Activated T-helper 9 cell treated with anti-CD3 and anti-CD28 coated beads, Interleukin-2, amount 50 U/mL, for 16 hours (primary cell): ENCODE results near the gene ATP6V0D1.

Source experiments
- DNase-seq: peaks from one replicate; pipeline ENCODE4 v3.0.0-alpha.2; 2020; ENCODE audit warnings: low read depth

Gene ATP6V0D1

DNA sequence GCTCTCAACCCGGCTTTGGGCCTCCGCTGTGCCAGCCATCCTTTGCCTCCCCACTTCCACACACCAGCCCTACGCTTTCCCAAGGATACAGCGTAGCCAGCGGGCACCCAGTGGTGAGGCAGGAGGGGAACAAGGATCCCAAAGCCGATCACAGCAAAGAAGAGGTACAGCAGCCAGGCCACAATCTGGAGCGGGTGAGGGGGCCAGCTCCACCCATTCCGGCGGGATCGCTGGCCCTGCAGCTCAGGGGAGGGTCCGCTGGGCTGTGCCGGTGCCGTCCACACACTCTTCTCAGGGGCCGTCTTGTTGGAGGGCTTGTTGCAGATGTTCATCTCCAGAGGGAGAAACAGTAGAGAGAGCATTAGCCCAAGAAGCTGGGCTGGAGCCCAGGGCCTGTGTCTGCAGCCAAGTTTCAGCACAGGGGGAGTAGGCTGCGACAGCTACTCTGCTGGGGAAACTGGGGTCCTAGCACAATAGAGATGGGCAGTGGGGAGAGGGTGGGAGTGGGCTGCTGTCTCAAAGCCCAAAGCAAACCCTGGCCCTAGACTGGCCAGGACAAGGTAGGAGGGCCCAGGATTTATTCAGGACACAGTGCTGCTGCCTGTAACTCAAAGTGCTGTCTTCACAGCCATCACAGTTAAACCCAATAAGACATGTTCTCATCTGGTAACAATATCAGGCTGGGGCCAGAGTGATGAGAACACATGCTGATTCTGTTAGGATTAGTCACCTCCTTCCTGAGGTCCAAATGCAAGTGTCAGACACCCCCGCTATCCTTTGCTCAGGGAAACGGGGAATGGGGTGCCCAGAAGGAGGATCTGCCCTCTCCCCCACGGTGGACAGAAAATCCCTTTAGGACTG is 74.6 kb downstream of the ATP6V0D1 start:
- no peak for DNase-seq

DNA sequence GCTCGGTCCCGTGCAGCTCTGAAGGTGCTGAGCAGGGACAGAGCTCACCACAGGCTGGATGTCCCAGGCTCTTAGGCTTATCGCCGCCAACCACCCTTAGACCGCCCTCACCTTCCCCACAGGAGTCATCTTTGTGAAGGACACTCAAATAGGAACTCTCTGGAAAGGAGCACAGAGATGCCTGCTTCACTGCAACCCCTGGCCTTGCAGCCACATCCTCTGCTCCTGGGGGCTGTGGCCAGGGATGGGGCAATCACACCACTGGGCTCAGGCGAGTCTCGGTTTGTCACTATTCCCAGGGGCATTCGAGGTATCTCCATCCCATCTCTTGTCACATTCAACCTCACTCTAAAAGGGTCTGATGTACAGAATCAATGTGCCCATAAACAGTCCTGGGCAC is 75.6 kb downstream of the ATP6V0D1 start:
- no peak for DNase-seq

DNA sequence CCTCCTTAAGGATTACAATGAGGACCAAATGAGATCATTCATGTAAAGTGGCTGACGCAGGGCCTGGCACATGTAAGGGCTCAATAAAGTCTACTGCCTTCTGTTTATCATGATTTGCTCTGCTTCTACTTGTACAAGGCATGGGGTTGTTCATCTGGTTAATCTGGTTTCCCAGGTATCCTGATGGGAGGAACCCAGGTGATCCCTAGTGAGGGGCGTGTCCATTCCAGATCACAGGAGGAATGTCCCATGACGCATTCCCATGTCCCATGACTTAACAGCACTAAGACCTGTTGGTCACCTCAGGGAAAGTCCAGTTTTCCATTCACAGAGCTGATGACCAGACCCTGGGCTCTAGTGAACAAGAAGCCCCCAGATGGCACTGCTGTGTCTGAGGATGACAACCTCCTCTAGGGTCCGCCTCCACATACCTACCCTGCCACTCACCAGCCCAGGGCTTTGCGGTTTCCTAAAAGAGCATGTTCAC is 76.2 kb downstream of the ATP6V0D1 start:
- DNase-seq, result no peak

DNA sequence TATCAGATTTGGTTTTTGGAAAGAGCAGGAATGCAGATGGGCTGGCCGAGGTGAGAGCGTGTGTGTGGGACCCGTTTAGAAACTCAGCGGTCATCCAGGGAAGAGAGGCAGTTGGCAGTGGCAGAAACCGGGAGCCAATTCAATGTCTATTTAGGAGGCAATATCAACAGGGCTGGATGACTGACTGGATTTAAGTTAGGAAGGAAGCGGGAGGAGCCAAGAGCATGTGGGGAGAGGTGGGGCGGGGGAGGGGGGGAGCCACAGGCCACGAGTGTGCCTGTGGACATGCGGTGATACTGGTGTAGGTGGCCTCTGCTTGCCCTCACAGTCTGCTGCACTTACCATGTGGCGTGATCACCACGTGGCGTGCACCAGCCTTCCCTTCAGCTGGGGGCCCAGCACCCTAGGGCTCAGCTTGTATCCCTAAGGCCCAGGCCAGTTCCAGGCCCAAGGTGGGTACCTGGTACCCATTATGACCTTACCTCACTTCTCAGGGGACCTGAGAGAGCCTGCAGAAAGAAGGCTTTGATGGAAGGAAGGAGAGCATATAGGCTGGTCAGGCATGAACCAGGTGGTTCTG is 76.9 kb downstream of the ATP6V0D1 start:
- DNase-seq, result no peak

DNA sequence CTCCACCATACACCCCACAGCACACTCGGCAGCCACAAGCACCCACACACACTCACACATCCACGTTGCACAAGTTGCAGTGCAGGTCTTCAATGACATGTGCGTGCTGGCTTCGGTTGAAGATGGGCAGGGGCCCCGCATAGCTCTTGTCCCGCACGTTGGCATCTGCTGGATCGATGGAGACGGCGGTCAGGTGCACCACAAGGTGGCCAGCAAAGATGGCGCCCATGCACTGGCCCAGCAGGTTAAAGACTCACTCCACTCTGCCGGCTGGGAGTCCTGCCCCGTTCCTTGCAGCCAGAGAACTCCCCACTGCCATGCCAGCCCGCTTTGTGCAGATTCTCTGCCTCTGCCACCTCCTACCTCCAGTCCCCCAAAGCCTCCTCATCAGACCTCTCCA is 80.1 kb downstream of the ATP6V0D1 start:
- DNase-seq, result no peak

DNA sequence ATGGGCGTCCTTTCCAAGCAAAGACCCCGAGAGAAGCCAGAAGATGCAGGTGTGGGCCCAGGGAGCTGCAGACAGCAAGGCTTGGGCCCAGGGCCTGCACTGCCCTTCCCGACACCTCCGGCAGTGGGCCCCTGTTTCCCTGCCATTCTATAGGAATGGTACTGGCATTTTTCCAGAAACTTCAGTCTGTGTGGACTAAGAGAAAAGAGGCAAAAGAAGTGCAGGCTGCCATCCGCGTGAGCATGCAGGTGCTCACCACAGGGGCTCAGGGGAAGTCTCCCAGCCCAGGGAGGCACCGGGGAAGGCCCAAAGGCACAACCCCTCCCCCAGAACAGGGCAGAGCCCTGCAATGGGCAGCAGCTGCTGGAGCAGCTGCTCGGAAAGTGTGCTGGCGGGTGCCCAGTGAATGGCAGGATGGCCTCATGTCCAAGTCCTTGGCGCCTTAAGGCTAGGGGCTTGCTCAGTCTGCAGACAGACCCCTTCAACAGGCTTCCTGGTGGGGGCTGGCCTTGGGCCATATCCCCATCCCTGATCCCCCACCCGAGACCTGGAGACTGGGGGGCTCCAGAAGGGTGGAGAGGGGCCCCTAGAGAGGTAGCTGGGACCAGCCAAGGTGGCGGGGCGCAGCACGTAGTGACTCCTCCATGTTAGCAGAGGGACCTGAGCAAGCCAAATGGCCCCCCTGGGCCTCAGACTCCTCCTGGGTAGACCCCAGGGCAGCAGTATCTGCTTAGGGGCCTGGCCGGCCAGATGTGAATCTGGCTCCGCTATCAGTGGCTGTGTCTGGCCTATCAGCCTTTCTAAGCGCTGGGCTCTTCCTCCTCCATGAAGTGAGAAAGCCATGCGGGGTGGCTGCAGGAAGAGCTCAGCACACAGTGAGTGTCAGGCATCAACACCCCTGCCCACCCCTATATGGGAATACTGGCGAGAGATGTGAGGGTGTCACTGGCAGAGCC is 80.9 kb downstream of the ATP6V0D1 start:
- no peak for DNase-seq

DNA sequence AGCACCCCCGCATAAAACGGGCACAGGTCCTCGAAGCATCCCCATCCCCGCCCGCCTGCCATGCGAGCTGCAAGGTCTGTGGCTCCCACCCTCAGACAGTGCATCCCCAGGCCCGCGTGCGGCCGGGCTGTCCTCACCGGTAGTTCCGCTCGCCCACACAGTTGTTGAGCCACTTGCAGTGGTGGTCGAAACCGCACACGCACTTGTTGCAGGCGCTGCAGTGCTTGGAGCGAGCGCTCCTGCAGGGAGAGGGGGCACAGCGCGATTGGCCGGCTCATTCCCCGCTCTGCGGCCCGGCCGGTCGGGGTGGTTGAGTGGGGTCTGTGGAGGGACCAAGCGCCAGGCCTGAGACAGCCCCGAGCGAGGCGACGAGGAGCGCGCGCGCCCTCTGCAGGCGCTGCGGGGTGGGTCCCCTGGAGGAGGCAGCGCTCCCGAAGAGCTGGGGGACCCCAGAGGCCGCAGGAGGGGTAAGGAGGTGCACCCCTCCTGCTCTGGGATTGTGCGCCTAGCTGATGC is 81.7 kb downstream of the ATP6V0D1 start:
- DNase-seq, result peak; percentile 23

DNA sequence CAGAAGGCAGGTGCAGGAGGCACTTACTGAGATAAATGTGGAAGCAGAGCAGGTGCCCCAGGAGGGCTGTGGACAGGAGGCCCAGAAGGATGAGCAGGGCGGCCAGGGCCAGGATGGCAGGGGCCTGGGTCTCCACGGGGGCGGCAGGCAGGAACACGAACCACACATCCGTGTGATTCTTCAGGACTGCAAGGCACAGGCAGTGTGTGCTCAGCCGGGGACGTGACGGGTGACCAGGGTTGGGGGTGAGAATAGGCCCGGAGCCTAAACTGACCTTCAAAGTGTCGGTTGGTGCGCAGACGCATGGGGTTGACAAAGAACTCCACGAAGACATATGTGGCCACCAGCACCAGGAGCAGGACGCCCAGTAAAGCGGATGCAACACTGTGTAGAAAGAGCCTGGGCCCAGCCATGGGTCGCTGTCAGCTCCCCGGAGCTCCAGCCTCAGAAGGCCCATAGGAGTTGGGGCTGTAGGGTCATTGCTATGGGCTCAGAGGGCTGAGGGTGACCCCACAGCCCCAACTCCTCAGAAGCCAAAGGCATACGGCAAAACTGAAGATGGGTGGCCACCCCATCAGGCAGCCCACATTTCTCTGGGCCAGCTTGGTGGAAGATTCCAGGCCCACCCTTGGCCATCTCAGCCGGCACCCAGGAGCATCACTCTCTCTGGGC is 82.3 kb downstream of the ATP6V0D1 start:
- DNase-seq, result no peak

DNA sequence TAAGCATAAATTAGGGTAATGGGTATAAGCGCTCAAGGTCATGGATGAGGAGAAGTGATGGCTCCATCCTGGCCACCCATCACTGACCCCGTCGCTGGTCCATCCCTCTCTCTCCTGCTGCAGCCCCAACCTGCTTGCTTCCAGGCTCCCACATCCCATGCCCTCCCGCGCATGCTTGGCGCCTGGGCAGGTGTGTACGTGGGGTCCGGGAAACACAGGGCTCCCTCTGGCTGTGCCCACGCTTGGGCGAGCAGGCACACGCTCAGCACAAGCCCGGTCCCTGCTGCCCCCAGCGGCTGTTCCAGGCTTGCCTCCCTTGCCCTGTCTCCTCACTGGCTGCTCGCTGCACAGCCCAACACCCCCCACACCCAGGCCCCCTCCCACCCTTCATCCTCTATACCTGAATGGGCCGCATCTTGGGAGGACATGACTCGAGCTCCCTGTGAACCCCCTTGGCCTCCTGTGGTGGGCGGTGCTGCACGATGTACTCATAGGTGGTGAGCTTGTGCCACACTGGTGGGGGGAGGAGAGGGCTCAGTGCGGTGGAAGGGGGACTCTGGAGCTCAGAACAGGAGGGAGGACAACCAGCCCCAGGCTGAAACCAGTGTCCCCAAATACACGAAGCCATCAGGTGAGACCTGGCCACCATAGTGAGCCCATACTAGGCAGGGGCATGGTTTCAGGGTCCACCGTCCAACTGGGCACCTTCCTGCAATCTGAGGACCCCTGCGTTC is 83.0 kb downstream of the ATP6V0D1 start:
- no peak for DNase-seq

DNA sequence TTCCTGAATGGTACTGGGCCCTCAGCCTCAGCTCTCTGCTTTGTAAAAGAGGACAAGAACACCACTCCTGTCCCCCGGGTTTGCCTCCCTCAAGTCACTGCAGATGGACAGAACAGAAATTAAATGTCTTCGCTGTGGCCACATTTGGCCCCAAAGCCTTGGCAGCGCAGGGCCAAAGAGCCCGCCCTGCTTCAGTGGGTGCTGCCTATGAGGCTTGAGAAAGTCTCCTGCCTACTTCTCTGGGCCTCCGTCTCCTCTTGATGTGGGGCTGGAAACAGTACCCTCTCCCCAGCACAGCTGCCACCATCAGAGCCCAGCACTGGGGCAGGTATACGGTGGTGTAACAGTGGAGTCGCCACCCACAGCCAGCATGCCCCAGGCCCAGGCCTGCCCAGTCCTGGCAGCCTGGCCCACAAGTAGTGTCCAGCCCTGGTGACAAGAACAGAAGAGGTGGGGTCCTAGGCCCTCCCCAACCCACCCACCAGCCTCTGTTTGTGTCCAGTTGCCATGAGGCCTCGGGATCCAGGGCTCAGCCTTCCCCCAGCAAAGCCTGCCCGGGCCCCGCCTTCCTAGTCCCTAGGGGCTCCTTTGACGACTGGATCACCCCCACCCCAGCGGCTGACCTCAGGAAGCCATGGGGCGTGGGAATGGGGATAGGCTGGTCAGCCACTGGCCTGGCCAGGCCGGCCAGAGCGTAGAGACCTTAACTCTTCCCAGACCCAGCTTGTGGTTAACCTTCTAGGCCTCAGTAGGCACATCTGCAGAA is 83.7 kb downstream of the ATP6V0D1 start:
- no peak for DNase-seq

DNA sequence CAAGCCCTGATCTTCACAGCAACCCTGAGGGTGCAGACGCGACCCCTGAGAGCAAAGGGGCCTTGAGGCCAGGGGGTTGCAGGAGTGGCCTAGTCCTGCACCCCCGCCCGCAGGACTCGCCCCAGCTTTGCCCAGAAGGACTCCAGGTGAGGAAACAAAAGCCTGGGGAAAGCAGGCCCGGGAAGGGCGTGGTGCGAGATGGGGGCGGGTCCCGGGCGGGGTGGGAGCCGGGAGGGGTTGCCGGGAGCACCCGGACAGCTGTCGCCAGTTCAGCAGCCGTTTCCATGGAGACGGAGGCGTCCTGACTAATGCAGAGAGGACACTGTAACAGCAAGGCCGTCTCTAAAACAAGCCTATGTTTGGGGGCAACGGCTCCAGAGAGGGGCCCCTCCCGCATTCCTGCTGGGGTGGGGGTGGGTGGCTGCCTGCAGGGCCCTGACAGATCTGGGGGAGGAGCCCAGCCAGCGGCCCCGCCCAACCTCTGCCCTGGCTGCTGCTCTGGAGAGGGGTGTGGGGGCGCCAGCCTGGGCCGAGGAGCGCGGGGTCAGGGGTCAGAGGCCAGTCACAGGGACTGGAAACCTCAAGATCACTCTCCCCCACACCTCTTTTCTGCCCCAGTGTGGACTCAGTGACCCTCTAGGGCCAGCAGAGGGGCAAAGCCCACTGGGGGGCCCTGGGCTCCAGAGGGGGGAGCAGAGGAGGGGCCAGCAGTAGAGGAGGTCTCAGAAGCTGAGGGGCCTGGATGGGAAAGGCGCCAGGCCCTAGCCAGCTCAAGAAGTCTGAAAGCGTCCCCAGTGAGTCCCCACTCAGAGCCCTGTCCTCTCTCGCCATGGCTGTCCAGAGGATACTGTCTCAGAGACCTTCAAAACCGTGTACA is 84.6 kb downstream of the ATP6V0D1 start:
- DNase-seq, result no peak

DNA sequence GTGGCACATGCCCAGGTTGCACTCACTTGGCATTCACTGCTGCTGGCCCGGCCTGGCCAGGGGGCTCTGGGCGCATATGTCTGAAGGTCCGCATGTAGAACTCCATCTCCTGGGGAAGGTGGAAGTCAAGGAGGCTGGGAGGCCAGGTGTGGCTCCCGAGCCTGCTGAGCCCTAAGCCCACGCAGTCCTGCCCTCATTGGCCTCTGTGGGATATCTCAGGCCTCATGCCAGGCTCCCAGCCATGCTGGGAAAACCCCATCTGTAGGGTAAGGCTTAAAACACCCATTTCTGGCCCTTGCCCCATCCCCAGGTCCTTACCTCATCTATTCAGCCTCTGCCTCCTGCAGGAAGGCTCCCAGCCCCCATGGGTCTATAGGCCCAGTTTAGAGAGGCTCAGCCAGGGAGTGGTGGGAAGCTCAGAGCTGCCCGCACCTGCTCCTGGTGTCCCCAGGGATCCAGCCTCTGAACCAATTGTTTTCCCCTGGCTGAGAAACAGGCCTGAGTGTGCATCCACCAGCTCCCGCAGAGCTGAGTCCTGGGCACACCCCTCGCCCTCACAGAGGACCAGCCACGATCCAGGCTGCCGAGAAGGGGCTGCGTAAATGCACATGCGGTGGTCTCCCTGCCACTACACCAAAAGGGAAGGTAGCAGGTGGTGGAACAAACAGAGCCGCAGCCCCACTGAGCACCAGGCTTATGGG is 85.3 kb downstream of the ATP6V0D1 start:
- DNase-seq, result no peak

DNA sequence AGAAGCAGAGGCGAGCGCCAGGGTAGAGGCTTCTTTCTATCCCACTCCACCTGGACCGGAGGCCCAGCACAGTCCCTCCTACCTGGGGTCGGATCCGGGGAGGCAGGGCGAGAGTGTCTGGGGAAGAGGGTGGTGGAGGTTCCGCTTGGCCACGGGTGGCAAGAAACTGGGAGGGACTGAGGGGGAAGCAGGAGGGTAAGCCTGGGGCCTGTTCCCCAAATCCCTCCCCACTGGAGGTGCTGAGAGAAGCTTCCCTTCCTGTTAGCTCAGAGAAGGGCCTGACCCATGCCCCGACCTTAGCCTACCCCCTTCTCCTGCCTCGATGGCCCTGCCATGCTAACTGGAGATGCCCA is 85.9 kb downstream of the ATP6V0D1 start:
- no peak for DNase-seq

DNA sequence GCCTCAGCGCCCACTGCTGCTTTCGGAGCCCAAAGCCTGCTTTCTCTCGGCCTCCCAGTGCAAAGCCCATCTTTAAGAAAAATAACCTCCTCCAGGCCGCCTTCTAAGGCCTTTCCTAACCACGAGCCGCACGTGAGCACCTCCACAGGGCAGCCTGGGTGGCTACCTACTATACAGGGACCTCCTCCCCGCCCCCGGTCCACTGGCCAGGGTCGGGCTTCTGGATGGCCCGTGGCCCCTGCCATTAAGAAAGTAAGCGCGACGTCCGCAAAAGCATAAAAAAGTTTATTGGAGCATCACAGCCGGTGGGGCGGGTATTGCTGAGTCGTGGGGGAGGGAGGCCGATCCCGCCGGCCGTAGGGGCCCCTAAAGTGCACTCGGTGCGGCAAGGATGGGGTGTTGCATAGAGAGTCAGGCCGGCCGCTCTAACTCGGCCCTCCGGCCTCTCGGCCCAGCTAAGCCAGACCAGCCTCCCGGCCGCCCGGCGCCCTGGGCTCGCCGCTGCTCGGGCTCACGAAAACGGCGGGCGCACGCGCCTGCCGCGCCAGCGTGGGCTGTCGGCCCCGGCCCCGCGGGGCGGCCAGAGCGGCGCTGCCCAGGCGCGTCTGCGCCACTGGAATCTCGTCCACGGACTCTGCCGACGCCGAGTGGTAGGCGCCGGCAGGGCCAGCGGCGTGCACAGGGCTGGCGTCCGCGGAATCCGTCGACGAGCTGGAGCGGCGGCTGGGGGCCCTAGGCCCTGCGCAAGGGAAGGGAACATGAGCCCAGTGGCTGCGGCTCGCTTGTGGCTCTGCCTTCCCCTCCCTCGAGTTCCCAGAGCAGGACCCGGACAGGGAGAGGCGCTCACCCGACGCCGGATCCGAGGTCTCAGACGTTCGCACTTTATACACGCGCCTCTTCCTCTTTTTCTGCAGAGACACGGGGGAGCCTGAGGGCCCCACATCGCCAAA is 86.5 kb downstream of the ATP6V0D1 start:
- DNase-seq, result no peak

DNA sequence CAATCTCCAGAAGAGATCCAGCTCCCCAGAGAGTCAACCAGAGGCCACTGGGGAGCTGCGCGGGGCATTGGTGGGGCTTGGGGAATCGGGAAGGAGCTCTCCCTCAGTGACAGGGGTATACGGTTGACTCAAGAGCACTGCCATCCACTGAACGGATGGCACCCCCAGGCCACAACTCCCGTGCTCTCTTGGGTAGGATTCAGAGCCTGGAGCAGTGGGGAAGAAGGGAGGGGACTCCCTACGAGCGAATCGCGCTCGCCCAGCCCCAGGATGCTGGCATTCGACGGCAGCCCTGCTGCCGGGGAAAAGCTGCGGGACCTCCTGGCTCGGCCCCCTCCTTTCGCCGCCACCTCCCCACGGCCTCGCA is 87.2 kb downstream of the ATP6V0D1 start:
- DNase-seq, result no peak

DNA sequence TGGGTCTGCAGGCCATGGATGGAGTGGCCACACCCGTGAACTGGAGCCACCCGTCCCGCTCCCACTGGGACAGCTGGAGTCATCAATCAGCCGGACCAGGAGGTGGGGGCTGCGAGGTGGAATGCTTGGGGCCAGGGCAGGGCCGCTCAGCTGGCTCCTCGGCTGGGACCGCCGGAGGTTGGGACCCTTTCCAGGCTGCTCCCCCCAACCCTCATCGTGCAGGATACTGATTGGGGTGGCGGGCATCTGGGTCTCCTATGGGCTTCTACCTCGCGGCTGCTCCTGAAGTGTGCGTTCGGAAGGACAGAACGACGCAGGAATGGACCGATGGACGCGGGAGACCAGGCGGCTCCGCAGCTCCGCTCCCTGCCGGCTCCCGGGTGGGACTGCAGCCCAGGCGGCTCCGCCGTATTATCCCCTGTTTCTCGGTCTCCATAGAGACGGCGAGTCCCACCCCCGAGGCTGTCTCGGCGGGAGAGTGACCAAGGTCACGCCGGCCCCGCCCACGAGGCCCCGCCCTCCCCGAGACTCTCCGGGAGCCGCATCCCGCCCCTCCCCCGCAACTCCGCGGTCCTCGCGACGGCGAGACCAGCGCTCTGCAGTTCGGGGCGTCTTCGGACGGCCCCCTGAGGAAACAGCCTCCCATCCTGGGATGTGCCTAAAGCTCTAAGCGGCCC is 87.7 kb downstream of the ATP6V0D1 start, which contains the start of gene TPPP3:
TSS of gene TPPP3 (minus strand) at position 388 of the 677 bp plus-strand sequence. CDS start 2,387 bp downstream, outside the sequence.
- no peak for DNase-seq
